Activated CD8-positive, alpha-beta memory T cell treated with anti-CD3 and anti-CD28 coated beads for 1 hour (primary cell): ENCODE results near the gene KCNMA1.

ENCODE experiments used
- DNase-seq, 2 donors: peaks; one replicate each; pipeline ENCODE4 v3.0.0-alpha.2; 2020; ENCODE audit warnings: low read depth in 1 of 2; ENCODE audit errors: extremely low read depth in 1 of 2

The KCNMA1 gene

GRCh38 chr10:76901701-76902100 lies 735.9 kb downstream of the KCNMA1 start:
- no peak for DNase-seq

GRCh38 chr10:76899490-76899889 lies 738.1 kb downstream of the KCNMA1 start:
- DNase-seq = no peak

GRCh38 chr10:76892766-76893479 lies 744.7 kb downstream of the KCNMA1 start:
- no peak for DNase-seq

GRCh38 chr10:76887223-76888010 lies 750.2 kb downstream of the KCNMA1 start:
- DNase-seq = no peak

- no peak for DNase-seq
These were observed 751.8 kb downstream of the KCNMA1 start for GRCh38 chr10:76885816-76886215.

- DNase-seq = no peak
These were observed 752.8 kb downstream of the KCNMA1 start for GRCh38 chr10:76884673-76885275.

- no peak for DNase-seq
These were observed 754.0 kb downstream of the KCNMA1 start for GRCh38 chr10:76883596-76883995.

- no peak for DNase-seq
These were observed 754.8 kb downstream of the KCNMA1 start for GRCh38 chr10:76882796-76883195.

- no peak for DNase-seq
These were observed 755.4 kb downstream of the KCNMA1 start for GRCh38 chr10:76882245-76882644.

GRCh38 chr10:76881477-76882220 lies 756.0 kb downstream of the KCNMA1 start:
- DNase-seq = no peak

GRCh38 chr10:76880931-76881330 lies 756.7 kb downstream of the KCNMA1 start:
- DNase-seq = no peak

GRCh38 chr10:76879116-76879913 lies 758.3 kb downstream of the KCNMA1 start:
- no peak for DNase-seq

GRCh38 chr10:76878514-76878913 lies 759.1 kb downstream of the KCNMA1 start:
- no peak for DNase-seq

- DNase-seq = no peak
These were observed 762.7 kb downstream of the KCNMA1 start for GRCh38 chr10:76874896-76875295.

- no peak for DNase-seq
These were observed 763.4 kb downstream of the KCNMA1 start for GRCh38 chr10:76874176-76874575.

- DNase-seq = no peak
These were observed 765.8 kb downstream of the KCNMA1 start for GRCh38 chr10:76871697-76872295.

GRCh38 chr10:76869931-76870330 lies 767.7 kb downstream of the KCNMA1 start:
- no peak for DNase-seq

GRCh38 chr10:76868098-76868977 lies 769.3 kb downstream of the KCNMA1 start:
- DNase-seq = no peak
